ENCODE data around the gene HSPA12B. TPM values are rescaled to one million over a fixed set of nuclear protein-coding genes. Genes with fewer than 3 reads are reported as not detected.

HSPA12B gene
- total and polyA plus RNA-seq, 11 donors = 10.4 to 35.7 (median 14.3) TPM

GRCh38 chr20:3783511-3784195 is 51.2 kb downstream of the HSPA12B start:
- ATAC-seq (no peak), DNase-seq (peak in 1 of 5 donors; percentile 46)
- intact Hi-C loops (cut with DNase I) = loop anchor here in 5 of 10 donors (5.0 to 10.0 kb wide), 4 partner anchors 71 to 301 kb away; no protein-coding TSS in a partner anchor
- 64 to 80% (median 67%) methylated on average over 10 of the region's 10 CpGs for WGBS, 4 donors
- no peaks in the 10 kb centered on the region for H3K9me3 ChIP-seq
- H3K36me3 ChIP-seq = peaks cover 0 to 18% (median 4%) of the 10 kb centered on the region in 9 donors
- TF ChIP-seq CTCF (IDR thresholded peaks at IDR 0.05) (no peak), POLR2A (IDR thresholded peaks at IDR 0.05) (no peak)
- peak overlapping the region in 2 of 12 donors; percentile 6 to 28 for H3K27ac ChIP-seq
- H3K27me3 ChIP-seq = peaks cover 0 to 5% (median 0%) of the 10 kb centered on the region in 9 donors
- peaks cover 4 to 46% (median 36%) of the 10 kb centered on the region in 12 donors for H3K4me1 ChIP-seq
- H3K4me3 ChIP-seq = no peak overlapping the region

- DNase-seq = peak in 2 of 5 donors; percentile 23 to 58
- peaks cover 0 to 18% (median 4%) of the 10 kb centered on the region in 9 donors for H3K36me3 ChIP-seq
- H3K9me3 ChIP-seq = no peaks in the 10 kb centered on the region
- WGBS, 4 donors = 64 to 83% (median 74%) methylated on average over 16 to 17 of the region's 17 CpGs
- ATAC-seq = no peak
- intact Hi-C loops (cut with DNase I) = loop anchor here in 5 of 10 donors (5.0 to 10.0 kb wide), 4 partner anchors 70 to 300 kb away; no protein-coding TSS in a partner anchor
- H3K27me3 ChIP-seq = no peaks in the 10 kb centered on the region
- H3K4me3 ChIP-seq = peak overlapping the region in 7 of 12 donors; percentile 64 to 81 (median 73)
- peak overlapping the region in 4 of 12 donors; percentile 6 to 87 (median 54) for H3K27ac ChIP-seq
- peaks cover 4 to 48% (median 36%) of the 10 kb centered on the region in 12 donors for H3K4me1 ChIP-seq
- no peak for TF ChIP-seq POLR2A (IDR thresholded peaks at IDR 0.05)
- TF ChIP-seq CTCF (IDR thresholded peaks at IDR 0.05) = no peak
Observed at GRCh38 chr20:3784216-3784853, 51.9 kb downstream of the HSPA12B start.

GRCh38 chr20:3784863-3785239 is 52.4 kb downstream of the HSPA12B start:
- TF ChIP-seq POLR2A (IDR thresholded peaks at IDR 0.05) = no peak
- TF ChIP-seq CTCF (IDR thresholded peaks at IDR 0.05) = no peak
- peak overlapping the region in 5 of 12 donors; percentile 6 to 92 (median 81) for H3K27ac ChIP-seq
- intact Hi-C loops (cut with DNase I) = loop anchor here in 6 of 10 donors (5.0 to 10.0 kb wide), 7 partner anchors 62 to 300 kb away; partner anchors contain the start of gene MAVS (in 1 of the 6)
- ATAC-seq = no peak
- 68 to 80% (median 78%) methylated on average over 6 of the region's 6 CpGs for WGBS, 4 donors
- H3K36me3 ChIP-seq = peaks cover 0 to 18% (median 4%) of the 10 kb centered on the region in 9 donors
- H3K4me3 ChIP-seq = peak overlapping the region in 10 of 12 donors; percentile 46 to 81 (median 68)
- H3K4me1 ChIP-seq = peaks cover 4 to 48% (median 36%) of the 10 kb centered on the region in 12 donors
- no peaks in the 10 kb centered on the region for H3K27me3 ChIP-seq
- no peak for DNase-seq
- no peaks in the 10 kb centered on the region for H3K9me3 ChIP-seq

Measured in heart left ventricle (tissue), 16 donors.